Measurements from ENCODE around the gene MGAT1.
"Not testable (repeated sequence)": the region's sequence is repeated elsewhere in the genome, so short reads cannot be mapped to it uniquely, and the experiment has no call there.

Gene MGAT1

DNA sequence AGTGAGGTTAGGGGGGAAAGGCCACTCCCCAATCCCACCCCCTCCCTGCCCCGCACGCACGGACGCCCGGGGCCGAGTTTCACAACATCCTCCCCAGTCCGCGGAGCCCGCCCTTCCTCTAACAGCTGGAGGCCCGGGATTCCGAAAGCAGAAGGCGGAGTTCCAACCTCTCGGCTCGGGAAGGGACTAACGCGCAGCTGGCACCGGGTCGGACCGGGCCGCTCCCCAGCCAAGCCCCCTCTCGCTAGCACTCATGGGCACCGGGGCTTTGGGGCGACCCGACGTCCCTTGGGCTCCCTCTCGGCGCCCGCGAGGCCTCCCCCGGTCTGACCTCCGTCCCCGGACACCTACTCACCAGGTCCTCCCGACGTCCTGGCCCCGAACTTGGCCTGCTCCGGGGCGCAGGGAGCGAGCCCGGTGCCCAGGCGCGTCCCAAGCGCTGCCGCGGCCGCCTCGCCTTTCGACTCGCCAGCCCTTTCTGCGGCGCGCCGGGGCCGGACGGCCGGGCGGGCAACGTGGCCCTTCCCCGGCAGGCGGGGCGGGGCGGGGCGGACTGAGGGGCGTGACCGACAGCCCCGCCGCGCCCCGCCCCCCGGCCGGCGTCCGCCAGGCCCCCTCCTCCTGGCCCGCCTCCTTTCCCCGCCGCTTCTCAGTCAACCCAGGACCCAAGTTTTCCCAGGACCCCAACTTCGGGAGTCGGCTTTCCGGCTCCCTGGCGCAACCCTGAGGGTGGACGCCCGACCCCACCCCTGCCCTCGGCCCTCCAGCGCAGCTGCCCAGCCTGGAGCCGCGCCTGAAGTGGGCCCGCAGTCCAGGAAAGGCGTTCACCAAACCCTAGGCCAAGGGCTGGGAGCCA lies at the start of gene MGAT1:
TSS of gene MGAT1 (minus strand) at position 482 of the 856 bp plus-strand sequence. CDS start 9,835 bp downstream, outside the sequence.
- peak; percentile 75 for DNase-seq

DNA sequence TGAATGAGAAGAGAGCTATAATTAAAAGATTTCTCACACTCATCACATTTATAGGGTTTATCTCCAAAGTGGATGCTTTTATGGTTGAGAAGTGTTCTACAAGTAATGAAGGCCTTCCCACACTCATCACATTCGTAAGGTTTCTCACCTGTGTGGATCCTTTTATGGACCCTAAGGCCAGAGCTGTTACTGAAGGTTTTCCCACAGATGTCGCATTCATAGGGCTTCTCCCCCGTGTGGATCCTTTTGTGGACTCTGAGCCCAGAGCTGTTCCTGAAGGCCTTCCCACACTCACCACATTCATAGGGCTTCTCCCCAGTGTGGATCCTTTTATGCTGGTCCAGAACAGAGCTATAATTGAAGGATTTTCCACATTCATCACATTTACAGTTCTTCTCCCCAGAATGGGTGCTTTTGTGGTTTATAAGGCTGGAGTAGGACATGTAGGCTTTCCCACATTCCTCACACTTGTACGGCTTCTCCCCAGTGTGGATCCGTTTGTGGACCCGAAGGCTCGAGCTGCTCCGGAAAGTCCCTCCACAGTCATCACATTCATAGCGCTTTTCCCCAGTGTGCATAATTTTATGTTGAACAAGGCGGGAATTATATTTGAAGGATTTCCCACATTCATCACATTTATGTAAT lies 48.0 kb upstream of the MGAT1 start:
- no peak for DNase-seq

GRCh38 chr5:180849827-180850226 lies 47.2 kb upstream of the MGAT1 start:
- DNase-seq = no peak

DNA sequence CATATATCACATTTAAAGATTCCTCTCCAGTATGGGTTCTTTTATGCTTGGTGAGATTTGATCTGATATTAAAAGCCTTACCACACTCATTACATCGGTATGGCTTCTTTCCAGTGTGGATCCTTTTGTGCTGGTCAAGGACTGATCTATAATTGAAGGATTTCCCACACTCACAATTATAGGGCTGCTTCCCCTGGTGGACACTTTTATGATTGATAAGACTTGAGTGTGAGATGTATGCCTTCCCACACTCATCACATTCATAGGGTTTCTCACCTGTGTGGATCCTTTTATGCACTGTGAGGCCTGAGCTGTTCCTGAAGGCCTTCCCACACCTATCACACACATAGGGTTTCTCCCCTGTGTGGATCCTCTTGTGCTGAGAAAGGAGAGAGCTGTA lies 46.3 kb upstream of the MGAT1 start:
- DNase-seq = no peak

DNA sequence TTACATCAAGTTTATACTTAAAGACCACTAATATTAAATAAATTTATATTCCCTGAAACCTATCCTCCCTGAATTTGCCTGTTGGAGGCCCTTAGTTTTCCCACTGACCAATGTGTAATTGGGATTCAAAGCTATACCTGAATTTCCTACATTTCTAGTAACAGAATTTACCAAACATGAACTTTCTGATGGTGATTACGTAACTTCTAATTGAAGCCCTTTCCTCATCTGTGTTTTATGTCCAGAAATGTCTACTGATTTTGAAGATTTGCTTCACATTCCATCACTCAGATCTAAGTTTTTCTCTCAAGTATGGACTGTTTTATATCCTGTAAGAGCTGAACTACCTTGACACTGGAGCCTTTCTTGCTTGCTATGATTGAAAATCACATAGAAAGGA lies 45.7 kb upstream of the MGAT1 start:
- no peak for DNase-seq

GRCh38 chr5:180847026-180847425 lies 44.4 kb upstream of the MGAT1 start:
- no peak for DNase-seq

- no peak for DNase-seq
These were observed 42.3 kb upstream of the MGAT1 start for GRCh38 chr5:180844858-180845257.

DNA sequence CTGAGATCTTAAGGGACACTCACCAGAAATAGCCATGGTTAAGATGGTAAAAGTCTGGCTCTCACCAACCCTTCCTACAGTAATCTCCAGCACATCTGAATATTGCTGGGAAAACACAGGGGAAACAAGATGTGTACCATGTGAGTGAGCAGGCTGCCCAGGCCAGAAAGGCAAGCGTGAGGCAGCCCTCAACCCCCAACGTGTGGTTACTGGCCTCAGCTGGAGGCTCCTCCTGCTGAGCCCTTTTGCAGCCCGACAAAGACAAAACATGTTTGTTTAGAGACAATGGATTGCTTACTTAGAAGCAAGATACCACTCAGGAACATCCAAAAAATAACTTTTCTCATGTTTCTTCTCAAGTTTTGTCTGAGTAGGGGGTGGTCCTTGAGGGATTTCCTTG lies 41.8 kb upstream of the MGAT1 start:
- DNase-seq = no peak

DNA sequence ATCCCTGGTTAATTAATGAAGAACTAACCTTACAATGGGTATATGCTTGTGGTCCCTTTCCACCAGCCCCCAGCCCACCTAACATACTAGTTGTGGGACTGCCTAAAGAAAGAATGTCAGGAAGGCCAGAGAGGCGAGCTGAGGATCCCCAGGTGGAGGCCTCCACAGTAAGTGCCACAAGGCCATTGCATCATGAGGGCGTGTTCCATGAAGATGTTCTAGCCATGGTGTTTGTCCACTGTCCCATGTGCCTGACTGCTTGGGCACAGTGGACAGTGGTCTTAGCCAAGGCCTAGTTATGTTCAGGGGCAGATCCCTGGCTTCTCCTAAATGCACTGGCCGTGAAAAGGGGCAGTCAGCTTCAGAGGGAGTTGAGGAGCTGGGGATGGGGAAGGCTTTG lies 37.3 kb upstream of the MGAT1 start:
- DNase-seq = no peak

GRCh38 chr5:180839227-180839626 lies 36.6 kb upstream of the MGAT1 start:
- no peak for DNase-seq

DNA sequence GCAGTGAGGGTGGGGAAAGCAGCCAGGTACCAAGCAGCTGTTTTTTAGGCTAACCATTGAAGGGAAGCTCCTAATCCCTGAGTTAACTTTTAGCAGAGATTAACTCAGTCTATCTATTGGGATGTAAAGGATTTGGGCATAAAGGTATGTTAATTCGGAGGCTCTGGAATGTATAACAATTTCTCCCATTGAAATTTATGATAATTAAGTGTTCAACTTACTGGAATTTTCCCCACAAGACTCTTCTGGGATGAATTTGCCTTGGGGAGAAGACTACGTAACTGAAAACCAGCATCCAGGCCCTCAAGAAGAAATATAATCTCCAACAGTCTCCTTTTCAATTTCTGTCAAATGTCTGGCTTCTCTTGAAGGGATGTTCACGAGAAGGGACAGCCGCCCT lies 34.9 kb upstream of the MGAT1 start:
- no peak for DNase-seq

- no peak for DNase-seq
These were observed 30.0 kb upstream of the MGAT1 start for GRCh38 chr5:180832638-180833068.

GRCh38 chr5:180831139-180832093 lies 28.8 kb upstream of the MGAT1 start:
- DNase-seq = peak; percentile 96

DNA sequence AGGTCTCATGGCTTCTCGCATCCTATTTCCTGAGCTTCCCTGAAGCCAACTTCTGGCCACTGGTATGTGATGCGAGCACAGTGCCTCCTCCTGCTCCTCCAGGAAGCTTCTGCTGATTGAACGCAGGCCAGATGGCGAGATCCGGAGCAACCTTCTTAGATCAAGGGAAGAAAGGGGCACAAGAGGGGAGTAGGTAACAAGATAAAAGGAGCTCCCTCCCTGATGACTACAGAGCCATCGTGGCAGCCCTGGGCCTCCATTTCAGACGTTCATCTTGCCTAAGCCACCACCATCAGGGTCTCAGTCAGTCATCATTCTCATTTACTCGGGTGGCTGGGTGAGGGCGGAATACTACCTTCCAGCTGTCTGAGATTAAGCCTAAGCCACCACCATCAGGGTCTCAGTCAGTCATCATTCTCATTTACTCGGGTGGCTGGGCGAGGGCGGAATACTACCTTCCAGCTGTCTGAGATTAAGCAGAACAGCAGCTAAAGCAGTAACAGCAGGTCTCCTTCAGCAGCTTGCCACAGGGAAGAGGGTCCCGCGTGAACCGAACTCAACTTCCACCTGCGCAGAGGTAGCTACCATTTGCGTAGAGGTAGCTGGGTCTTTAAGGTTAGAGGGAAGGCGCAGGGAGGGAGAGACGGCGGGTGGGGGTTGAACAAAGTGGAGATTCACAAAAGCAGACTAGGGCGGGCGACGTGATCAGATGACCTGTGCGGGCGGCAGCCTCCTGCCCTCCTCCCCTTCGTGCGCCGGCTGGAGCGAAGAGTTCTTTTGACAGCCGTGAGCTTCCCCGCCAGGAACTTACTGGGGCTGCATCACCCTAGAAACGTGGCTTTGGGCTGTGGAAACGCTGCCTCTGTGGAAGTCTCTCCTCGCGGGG lies 27.9 kb upstream of the MGAT1 start:
- no peak for DNase-seq

GRCh38 chr5:180829726-180830125 lies 27.1 kb upstream of the MGAT1 start:
- no peak for DNase-seq

DNA sequence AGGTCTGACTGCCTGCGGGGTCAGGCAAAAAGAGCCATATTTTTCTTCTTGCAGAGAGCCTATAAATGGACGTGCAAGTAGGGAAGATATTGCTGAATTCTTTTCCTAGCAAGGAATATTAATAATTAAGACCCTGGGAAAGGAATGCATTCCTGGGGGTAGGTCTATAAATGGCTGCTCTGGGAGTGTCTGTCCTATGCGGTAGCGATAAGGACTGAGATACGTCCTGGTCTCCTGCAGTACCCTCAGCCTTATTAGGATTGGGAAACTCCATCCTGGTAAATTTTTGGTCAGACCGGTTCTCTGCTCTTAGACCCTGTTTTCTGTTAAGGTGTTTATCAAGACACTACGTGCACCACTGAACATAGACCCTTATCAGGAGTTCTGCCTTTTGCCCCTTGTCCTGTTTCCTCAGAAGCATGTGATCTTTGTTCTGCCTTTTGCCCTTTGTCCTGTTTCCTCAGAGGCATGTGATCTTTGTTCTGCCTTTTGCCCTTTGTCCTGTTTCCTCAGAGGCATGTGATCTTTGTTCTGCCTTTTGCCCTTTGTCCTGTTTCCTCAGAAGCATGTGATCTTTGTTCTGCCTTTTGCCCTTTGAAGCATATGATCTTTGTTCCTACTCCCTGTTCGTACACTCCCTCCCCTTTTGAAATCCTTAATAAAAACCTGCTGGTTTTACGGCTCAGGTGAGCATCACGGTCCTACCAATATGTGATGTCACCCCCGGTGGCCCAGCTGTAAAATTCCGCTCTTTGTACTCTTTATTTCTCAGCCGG lies 26.3 kb upstream of the MGAT1 start:
- DNase-seq = not testable (repeated sequence)

DNA sequence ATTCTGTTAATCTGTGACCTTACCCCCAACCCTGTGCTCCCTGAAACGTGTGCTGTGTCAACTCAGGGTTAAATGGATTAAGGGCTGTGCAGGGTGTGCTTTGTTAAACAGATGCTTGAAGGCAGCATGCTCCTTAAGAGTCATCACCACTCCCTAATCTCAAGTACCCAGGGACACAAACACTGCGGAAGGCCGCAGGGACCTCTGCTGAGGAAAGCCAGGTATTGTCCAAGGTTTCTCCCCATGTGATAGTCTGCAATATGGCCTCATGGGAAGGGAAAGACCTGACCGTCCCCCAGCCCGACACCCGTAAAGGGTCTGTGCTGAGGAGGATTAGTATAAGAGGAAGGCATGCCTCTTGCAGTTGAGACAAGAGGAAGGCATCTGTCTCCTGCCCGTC lies 24.8 kb upstream of the MGAT1 start:
- not testable (repeated sequence) for DNase-seq

DNA sequence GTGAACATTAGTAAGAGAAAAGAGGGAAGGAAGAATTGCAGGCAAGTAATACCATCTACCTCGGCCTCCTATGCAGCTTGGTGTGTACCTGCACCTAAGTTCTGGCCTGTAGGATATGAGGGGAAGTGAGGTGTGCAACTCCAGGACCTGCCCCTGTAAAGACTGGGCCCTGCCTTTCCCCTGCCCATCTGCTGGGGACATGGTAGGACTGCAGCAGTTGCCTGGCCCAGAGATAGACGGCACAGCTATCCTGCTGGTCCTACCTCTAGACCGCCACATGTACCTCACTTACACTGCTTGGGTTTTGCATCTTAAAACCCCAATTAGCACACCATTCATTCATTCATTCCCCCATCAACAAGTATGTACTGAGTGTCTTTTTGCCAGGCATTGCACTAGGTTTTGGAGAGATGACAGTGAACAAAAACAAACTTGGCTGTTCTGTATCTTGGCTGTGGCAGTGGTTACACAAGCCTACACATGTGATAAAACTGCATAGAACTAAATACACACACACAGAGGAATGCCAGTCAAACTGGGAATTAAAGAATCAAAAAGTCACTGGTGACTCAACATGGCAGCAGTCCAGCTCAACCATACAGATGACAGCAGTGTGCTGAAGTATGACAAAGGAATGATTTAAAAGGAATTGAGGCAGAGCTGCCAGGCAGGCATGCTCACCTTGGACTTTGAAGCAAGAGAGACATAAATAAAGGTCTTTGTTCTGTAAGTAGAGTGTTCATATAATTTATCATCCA lies 23.3 kb upstream of the MGAT1 start:
- no peak for DNase-seq

- no peak for DNase-seq
These were observed 22.2 kb upstream of the MGAT1 start for GRCh38 chr5:180824630-180825476.
